GM08714 (cell line): ENCODE data around the gene AGPS.
A peak's percentile ranks its signal among the peaks of the same experiment; 100 is the strongest.
"Not testable (repeated sequence)": the region's sequence is repeated elsewhere in the genome, so short reads cannot be mapped to it uniquely, and the experiment has no call there.

Experiments used
- H3K4me3 ChIP-seq: fragments of 200-500 bp; sonication (Bioruptor generic); 2 replicates; pipeline ENCODE4 v1.5.1; 2014; ENCODE audit warnings: mild to moderate bottlenecking, low read length, inconsistent platforms
- ZNF274 ChIP-seq: IDR thresholded peaks from 2 replicates; pipeline ENCODE4 v1.6.1; 2012; ENCODE audit warnings: mild to moderate bottlenecking, low read depth, low read length

The AGPS gene

DNA sequence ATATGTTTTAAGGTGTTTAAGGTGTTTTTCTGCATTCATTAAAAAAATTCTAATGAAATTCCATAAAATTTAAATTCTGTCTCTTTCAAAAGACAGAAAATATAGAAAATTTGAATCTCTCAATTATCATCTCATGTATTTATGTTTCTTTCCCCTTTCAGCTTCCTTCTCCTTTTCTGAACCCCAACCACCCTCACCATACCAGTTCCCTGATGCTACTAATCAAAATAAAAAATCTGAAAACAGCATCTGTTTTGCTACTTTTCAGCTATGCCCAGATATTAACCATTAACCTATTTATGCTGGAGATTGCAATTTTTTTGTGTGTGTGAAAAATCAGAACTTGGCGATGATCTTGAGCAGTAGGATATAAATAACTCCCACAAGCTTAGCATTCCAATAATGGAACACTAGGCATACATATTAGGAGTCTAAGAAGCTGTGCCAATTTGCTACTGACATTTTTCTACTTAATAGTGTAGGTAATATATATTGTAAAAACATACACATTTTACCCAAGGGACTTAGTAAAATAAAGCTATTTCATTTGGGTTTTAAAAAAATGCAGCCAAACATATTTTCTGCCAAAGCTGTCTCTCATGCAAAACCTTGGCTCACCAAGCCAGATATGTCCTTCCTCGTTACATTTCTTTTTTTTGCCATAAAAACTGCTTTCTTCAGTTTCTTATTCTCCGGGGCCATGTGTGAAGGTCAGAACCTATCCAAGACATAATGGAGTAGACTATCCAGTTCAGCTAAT is 32.6 kb upstream of the AGPS start:
- H3K4me3 ChIP-seq = no peak overlapping the region
- no peak for TF ChIP-seq ZNF274

DNA sequence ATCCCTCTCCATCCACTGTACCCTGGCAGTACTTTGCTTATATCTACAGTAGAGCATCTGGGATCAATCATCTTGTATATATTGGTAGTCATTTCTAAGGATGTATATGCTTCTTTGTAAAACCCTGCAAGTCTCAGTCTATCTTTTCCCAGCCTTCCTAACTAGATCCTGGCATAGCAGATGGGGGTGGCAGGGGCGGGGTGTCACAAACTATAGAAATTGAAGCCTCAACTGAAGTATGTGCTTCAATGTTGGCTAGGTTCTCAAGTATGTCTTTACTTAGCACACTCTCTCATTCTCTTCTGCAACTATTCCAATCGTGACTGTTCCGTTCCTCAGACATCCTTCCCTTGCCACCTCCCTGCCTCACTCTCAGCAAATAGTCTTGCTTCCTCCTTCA is 30.1 kb upstream of the AGPS start:
- H3K4me3 ChIP-seq = no peak overlapping the region
- TF ChIP-seq ZNF274 = no peak

DNA sequence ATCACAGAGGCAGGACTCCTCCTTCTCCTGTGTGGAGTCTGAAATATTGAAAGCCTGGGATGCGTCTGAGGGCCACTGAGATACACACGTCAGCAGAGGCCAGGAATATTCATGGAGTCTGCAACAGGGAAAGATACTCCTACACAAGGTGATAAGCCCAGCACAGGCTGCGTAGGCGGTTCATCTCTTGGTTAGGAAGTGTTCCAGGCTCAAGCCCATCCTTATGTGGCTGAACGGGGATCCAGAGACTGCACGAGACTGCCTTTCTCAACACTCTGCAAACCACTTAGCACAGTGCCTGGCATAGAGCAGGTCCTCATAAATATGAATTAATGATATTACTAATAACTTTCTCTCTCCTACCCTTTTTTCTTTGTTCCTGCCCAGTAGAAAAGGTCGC is 29.2 kb upstream of the AGPS start:
- TF ChIP-seq ZNF274 = no peak
- no peak overlapping the region for H3K4me3 ChIP-seq

DNA sequence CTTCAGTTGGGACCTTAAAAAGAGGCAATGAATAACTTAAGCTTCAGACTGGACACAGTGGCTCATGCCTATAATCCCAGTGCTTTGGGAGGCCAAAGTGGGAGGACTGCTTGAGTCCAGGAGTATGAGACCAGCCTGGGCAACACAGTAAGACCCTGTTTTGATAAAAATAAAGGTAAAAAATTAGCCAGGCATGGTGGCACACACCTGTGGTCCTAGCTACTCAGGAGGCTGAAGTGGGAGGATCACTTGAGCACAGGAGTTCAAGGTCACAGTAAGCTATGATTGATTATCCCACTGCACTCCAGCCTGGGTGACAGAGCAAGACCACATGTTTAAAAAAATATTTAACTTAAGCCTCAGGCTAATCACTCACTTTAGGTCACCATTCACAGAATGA is 26.8 kb upstream of the AGPS start:
- H3K4me3 ChIP-seq = not testable (repeated sequence)

DNA sequence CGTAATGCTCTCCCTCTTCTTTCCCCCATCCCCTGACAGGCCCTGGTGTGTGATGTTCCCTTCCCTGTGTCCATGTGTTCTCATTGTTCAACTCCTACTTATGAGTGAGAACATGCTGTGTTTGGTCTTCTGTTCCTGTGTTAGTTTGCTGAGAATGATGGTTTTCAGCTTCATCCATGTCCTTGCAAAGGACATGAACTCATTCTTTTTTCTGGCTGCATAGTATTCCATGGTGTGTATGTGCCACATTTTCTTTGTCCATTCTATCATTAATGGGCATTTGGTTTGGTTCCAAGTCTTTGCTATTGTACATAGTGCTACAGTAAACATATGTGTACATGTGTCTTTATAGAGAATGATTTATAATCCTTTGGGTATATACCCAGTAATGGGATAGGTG is 24.6 kb upstream of the AGPS start:
- not testable (repeated sequence) for H3K4me3 ChIP-seq

DNA sequence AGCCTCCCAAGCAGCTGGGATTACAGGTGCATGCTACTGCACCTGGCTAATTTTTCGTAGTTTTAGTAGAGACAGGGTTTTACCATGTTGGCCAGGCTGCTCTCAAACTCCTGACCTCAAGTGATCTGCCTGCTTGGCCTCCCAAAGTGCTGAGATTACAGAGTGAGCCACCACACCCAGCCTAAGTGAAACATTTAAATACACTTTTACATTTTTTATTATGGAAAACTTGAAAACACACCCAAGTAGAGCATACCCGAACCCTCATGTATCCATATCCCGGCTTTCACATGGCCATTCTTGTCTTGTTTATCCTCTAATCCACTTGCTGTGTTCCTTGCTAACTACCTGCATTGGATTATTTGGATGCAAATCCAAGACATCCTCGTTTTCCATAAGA is 13.2 kb upstream of the AGPS start:
- TF ChIP-seq ZNF274 = no peak
- no peak overlapping the region for H3K4me3 ChIP-seq

DNA sequence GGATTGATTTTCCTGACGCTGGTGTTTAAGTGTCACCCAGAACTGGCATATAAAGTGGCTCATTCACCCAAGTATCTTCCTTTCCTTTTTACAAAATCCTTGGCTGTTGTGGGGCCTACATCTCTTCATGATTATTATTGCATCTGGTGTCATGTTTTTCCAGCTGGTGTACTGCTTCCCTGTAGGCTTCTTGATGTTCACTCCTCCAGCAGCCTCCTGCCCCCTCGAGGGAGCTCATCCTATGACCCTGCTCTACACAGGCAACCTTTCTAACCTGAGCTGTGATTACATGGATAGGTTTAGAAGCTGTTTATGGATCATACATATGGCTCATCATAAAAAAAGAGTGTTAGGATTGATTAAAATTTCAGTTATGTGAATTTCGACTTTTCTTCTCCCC is 12.4 kb upstream of the AGPS start:
- TF ChIP-seq ZNF274 = no peak
- no peak overlapping the region for H3K4me3 ChIP-seq

DNA sequence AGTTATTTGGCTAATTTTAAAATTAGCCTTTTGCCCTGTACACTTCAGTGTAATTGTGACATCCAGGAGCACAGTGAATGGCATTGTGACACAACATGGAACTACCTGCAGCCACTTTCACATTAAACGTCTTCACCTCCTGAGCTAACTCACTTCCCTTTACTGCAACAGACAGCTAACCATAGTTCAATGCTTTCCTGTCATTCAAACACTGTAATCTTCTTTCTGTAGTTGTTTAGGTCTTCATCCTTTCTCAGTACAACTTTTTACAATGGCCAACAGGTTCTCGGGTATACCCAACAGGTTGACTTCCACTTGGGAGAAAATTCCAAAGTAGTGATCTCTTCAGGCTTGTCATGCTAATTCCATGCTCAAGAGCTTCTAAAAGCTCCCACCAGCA is 8.6 kb upstream of the AGPS start:
- H3K4me3 ChIP-seq = no peak overlapping the region
- TF ChIP-seq ZNF274 = no peak

DNA sequence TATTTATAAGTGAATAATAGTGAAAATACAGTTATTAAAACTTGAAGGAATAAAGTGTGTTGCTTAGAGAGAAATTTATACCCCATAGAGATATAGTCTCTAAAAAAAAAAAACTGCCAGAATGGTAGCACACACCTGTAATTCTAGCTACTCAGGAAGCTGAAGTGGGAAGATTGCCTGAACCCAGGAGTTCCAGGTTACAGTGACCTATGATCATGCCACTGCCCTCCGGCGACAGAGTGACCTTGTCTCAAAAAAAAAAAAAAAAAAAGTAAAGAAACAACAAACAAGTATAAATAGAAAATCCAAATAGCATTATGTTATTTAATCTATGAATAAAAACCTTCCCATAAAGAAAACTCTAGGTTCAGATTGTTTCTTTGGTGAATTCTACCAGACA is 7.4 kb upstream of the AGPS start:
- no peak for TF ChIP-seq ZNF274
- H3K4me3 ChIP-seq = no peak overlapping the region

DNA sequence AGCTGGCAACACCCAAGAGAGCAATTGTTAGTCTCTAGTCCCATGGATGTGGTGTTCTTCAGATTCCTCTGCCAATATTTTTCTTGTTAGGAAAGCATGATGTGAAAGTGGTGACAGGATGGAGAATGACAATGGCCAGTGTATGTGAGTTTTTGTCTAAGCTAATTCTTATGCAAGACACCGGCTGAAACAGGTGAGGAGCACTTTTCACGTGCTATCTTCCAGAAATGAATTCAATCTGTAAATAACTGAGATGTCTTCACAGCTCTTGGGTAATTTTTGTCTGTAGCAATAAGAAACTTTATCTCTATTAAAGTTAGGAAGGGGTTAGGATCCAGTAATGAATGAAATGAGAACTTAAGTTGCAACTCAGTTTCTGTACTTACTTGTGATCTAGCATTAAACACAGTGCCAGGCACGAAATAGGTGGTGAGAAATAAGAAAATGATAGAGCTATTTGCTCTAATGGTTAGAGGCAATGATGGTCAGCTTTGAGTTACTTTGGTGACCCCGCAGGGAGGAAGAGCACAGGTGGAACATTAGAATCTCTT is 676 bp upstream of the AGPS start:
- peak overlapping the region; percentile 97 for H3K4me3 ChIP-seq
- no peak for TF ChIP-seq ZNF274

DNA sequence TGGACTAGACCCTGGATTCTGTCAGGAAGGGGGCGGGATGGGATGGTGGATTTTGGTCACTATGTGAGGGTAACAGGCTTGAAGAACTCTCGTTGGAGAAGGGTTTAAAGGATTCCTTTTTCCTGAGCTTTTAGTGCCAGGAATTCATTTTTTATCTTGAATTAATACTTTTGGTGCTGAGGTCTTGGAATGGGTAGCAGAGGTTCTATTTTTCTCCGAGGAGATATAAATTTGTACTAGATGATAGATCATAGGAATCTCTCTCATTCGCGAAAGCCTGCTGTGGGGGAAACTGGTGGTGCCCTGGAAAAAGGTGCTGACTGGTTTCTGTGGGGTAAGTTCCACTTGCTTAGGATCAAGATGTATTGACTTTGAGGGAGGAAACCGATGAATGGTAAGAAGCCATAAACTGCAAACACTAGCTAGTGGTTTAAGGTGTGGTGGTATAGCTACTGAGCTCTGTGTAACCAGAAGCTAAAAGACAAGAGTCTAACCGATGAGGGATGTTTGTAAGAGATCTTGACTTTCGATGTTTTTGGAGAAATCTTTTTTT is 706 bp downstream of the AGPS start:
- TF ChIP-seq ZNF274 = no peak
- peak overlapping the region; percentile 97 for H3K4me3 ChIP-seq

DNA sequence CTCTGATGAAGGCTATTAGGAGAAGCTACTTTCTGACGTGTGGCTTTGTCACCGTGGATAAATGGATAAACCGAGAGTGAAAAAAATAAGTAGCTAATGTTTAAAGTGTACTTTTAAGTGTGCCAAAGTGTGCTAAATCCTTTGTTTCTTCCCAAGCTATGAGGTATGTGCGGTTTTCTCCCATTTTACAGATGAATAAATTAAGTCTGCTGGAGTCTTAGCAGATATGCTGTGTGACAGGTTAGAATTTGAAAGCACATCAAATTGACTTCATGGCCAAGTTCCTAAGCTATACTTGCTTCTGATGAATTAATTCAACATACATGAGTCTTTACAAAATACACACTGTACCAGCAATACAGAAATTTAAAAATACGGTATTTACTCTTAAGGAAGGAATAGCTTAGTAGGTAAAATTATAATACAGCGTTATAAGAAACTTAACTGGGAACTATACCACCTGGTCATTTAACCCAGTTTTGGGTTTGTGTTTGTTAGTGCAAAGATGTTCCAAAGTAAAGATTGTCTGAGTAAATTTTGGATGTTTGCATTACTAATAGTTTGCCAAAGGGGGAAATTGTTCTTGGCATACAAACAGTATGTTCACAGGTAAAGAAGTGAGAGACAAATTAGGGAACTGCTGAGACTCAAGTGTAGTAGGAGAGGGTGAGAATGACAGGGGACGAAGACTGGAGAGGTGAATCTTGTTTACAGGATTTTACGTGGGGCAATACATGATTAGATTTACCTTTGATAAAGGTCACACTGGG is 1.4 kb downstream of the AGPS start:
- H3K4me3 ChIP-seq = peak overlapping the region; percentile 97
- TF ChIP-seq ZNF274 = no peak

DNA sequence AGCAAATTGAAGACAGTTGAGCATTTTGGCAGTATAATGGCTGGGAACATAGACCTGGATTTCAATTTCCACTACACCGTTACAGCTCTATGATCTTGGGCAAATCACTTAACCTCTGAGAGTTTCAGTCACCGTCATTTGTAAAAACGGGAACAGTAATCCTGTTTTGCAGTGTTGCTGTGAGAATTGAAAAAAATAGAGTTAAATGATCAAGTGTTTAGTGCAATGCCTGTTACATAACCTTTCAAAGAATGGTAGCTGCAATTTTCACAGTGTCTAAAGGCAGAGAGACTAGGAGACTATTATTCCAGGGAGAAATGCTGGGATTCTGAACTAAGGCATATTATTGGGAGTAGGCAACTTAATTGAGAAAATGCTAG is 2.0 kb downstream of the AGPS start:
- no peak for TF ChIP-seq ZNF274
- 0 out of 2 replicates have a peak overlapping the region, but pooled peaks have one; percentile 4 for H3K4me3 ChIP-seq

DNA sequence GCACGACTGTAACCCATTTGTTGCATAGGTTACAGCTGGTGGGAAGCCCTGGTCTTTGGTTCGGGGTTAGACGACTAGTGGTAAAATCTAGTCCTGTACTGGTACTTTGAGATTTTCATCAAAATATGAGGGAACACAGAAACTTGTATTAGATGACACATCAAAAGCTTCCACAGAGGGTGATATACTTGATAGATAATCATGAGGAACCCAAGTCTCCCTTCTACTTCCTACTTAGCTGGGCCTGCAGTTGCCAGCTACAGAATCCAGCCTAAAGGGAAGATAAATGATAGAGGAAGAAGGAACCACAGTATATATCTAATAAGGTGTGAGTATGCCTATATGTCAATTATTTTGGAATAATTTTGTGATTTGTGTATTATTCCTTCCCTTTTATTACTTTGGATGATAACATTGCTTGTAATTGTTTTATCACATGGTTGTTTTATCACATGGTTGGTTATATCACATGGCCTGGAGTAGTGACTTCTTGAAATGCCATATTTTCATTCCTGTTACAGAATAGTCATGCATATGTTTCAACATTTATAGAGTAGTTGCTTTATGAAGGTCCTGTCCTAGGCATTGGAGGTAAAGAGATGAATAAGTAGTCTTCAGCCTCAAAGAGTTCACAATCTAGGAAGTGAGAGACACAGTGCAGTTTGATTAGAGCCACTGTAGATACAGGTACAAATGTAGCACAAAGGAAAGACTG is 2.9 kb downstream of the AGPS start:
- no peak overlapping the region for H3K4me3 ChIP-seq
- no peak for TF ChIP-seq ZNF274
